ENCODE data around the gene STMN1. TPM values are rescaled to one million over a fixed set of nuclear protein-coding genes. Genes with fewer than 3 reads are reported as not detected.

Gene STMN1
- total and polyA plus RNA-seq, 2 of the 8 experiments (the other 6 are each of a cell fraction or from before 2014, with no cell fraction given), result 116 to 564 TPM

DNA sequence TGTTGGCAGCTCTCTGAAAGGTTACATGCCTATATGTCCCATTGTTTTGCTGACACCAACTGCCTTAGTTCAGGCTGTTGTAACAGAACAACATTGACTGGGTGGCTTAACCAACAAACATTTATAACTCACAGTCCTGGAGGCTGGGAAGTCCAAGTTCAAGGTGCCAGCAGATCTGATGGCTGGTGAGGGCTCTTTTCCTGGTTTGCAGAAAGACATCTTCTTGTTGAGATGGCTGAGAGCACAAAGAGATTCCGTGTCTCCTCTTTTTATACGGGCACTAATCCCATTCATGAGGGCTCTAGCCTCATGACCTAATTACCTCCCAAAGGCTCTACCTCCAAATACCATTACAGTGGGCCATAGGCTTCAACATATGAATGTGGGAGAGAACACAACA, 10.2 kb upstream of the STMN1 start (continued):
- TF ChIP-seq, protein P1, sequence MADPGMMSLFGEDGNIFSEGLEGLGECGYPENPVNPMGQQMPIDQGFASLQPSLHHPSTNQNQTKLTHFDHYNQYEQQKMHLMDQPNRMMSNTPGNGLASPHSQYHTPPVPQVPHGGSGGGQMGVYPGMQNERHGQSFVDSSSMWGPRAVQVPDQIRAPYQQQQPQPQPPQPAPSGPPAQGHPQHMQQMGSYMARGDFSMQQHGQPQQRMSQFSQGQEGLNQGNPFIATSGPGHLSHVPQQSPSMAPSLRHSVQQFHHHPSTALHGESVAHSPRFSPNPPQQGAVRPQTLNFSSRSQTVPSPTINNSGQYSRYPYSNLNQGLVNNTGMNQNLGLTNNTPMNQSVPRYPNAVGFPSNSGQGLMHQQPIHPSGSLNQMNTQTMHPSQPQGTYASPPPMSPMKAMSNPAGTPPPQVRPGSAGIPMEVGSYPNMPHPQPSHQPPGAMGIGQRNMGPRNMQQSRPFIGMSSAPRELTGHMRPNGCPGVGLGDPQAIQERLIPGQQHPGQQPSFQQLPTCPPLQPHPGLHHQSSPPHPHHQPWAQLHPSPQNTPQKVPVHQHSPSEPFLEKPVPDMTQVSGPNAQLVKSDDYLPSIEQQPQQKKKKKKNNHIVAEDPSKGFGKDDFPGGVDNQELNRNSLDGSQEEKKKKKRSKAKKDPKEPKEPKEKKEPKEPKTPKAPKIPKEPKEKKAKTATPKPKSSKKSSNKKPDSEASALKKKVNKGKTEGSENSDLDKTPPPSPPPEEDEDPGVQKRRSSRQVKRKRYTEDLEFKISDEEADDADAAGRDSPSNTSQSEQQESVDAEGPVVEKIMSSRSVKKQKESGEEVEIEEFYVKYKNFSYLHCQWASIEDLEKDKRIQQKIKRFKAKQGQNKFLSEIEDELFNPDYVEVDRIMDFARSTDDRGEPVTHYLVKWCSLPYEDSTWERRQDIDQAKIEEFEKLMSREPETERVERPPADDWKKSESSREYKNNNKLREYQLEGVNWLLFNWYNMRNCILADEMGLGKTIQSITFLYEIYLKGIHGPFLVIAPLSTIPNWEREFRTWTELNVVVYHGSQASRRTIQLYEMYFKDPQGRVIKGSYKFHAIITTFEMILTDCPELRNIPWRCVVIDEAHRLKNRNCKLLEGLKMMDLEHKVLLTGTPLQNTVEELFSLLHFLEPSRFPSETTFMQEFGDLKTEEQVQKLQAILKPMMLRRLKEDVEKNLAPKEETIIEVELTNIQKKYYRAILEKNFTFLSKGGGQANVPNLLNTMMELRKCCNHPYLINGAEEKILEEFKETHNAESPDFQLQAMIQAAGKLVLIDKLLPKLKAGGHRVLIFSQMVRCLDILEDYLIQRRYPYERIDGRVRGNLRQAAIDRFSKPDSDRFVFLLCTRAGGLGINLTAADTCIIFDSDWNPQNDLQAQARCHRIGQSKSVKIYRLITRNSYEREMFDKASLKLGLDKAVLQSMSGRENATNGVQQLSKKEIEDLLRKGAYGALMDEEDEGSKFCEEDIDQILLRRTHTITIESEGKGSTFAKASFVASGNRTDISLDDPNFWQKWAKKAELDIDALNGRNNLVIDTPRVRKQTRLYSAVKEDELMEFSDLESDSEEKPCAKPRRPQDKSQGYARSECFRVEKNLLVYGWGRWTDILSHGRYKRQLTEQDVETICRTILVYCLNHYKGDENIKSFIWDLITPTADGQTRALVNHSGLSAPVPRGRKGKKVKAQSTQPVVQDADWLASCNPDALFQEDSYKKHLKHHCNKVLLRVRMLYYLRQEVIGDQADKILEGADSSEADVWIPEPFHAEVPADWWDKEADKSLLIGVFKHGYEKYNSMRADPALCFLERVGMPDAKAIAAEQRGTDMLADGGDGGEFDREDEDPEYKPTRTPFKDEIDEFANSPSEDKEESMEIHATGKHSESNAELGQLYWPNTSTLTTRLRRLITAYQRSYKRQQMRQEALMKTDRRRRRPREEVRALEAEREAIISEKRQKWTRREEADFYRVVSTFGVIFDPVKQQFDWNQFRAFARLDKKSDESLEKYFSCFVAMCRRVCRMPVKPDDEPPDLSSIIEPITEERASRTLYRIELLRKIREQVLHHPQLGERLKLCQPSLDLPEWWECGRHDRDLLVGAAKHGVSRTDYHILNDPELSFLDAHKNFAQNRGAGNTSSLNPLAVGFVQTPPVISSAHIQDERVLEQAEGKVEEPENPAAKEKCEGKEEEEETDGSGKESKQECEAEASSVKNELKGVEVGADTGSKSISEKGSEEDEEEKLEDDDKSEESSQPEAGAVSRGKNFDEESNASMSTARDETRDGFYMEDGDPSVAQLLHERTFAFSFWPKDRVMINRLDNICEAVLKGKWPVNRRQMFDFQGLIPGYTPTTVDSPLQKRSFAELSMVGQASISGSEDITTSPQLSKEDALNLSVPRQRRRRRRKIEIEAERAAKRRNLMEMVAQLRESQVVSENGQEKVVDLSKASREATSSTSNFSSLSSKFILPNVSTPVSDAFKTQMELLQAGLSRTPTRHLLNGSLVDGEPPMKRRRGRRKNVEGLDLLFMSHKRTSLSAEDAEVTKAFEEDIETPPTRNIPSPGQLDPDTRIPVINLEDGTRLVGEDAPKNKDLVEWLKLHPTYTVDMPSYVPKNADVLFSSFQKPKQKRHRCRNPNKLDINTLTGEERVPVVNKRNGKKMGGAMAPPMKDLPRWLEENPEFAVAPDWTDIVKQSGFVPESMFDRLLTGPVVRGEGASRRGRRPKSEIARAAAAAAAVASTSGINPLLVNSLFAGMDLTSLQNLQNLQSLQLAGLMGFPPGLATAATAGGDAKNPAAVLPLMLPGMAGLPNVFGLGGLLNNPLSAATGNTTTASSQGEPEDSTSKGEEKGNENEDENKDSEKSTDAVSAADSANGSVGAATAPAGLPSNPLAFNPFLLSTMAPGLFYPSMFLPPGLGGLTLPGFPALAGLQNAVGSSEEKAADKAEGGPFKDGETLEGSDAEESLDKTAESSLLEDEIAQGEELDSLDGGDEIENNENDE (IDR thresholded peaks at IDR 0.05; ENCODE audit: insufficient replicate concordance, low read length), result no peak
- TF ChIP-seq KDM5A (IDR thresholded peaks at IDR 0.05; ENCODE audit: low read length) (no peak), RFX5 (IDR thresholded peaks at IDR 0.05; ENCODE audit: borderline replicate concordance, low read depth, low read length) (no peak)
- TF ChIP-seq, protein P2, sequence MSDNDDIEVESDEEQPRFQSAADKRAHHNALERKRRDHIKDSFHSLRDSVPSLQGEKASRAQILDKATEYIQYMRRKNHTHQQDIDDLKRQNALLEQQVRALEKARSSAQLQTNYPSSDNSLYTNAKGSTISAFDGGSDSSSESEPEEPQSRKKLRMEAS (IDR thresholded peaks at IDR 0.05), result no peak

All from H1 (cell line).